NCI-H2107 treated with DMSO at 0.1 percent for 48 hours (cell line): ENCODE measurements around the gene VPS4A.
A peak's percentile ranks its signal among the peaks of the same experiment; 100 is the strongest.

ENCODE experiments used
- DNase-seq: peaks from one replicate; lab custom pipeline; 2025; ENCODE audit not compliant: unreplicated experiment; lab: John Stamatoyannopoulos, UW

VPS4A gene

DNA sequence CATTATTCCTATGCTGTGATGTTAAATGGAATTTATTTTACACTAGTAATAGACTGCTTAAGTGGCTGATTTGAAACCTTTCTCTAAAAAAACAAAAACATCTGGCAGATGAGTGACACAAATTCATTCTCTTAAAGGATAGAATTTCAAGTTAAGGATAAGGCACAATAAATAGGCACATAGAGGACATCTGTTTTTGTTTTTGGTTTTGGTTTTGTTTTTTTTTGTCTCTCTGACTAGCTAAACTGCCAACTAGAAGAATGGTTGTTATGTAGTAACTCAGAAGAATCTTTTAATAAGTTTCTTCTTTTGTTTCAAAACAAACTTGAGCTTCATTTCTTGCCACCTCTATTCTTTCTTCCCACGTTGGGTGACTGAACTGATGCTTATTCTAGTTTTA is 5.1 kb upstream of the VPS4A start:
- DNase-seq: no peak

DNA sequence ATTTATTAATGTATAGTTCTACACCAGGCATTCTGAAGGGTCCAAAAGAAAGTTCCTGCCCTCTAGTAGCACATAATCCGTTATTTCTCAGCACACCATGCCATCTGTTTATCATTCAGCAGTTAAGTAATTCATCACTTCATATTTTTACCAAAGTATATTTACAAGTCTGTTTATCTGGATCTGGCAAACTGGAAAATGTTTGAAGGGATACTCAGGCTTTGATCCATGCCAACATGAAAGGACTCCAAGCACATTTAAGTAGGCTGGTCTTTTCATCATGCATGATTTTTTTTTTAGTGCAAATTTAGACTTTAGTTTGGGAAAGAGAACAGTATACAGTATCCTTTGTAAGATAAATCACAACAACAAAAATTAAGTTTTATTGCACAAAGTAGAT is 4.1 kb upstream of the VPS4A start:
- no peak for DNase-seq

DNA sequence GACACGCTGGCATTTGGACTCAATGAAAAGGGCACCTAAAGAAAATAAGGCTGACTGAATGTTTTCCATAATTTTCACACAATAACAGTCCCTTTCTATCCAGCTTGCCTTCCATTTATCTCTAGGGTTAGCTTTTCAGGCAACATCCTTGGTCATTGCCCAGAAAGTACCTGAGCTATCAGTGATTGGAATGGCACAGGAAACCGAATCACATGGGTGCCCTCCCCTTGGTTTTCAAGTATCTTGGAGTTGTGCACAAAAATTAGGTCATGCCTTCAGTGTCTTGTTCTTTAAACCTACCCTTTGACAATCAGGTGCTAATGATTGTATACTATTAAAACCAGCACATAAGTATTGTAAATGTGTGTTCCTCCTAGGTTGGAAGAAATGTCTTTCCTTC is 3.3 kb upstream of the VPS4A start:
- no peak for DNase-seq

DNA sequence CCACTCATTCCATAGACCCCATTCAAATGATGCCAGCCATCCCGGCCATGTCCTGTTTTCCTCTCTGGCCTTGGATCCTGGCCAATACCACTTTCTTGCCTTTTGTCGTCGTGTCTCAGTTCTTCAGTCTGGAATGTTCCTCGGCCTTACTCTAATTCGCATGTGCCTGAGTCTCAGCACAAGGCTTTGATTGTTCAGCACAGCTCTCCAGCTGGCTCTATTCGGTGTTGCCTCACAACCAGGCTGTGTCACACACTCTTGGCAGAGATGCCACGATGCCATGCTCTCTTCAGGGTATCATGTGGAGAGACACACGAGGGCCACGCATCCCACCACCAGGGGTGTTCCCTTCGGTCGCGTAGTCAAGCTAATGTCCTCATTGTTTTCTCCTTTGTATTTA is 1.8 kb upstream of the VPS4A start:
- no peak for DNase-seq

DNA sequence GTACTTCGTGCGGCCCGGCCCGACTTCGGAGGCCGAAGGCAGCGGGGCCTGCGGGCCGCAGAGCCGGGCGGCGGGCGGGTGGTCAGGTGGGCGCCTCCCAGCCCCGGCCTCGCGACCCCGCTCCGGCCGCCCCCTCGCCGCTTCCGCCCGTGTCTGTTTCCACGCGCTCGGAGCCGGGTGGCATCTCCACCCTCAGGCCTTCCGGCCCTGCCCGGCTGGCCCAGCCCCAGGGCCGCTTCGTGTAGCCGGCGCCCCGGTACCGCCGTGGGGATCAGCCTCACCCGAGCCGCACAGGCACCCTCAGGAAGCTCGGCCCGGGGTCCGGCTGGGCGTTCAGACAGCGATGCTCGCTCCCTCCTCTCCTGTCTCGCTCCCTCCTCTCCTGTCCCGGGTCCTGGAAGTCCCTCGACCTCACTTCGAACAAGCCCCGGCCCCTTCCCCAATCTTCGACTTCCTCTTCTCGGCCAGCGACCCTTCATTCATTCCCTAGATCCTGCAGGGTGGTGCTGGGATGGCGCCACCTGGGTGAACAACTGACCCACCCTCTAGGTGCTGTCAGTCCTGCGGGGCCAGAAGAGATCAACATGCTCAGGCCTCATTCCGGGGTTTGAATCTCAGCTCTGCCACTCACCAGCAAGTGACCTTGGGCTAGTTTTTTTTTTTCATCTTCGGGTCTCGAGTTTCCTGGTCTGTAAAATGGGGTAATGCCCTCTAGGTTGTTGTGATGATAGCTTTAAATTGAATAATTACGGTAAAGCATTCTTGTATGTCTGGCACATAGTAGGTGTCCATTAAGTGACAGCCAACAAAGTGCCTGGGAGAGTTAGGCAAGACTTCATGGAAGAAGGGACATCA is 610 bp downstream of the VPS4A start:
- DNase-seq: peak; percentile 45

DNA sequence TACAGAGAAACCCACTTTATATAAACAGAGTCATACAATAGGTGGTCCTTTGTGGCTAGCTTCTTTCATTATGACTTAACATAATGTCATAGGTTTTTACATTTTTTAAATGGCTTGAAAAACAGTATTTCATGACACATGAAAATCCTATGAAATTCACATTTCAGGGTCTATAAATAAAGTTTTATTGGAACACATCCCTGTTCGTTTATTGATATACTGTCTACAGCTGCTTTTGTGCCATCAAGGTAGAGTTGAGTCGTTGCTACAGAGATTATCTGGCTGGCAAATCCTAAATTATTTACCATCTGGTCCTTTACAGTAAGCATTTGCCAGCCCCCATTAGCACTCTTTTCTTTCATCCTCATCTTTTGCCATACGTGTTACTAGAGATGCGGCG is 2.3 kb downstream of the VPS4A start:
- DNase-seq: no peak

DNA sequence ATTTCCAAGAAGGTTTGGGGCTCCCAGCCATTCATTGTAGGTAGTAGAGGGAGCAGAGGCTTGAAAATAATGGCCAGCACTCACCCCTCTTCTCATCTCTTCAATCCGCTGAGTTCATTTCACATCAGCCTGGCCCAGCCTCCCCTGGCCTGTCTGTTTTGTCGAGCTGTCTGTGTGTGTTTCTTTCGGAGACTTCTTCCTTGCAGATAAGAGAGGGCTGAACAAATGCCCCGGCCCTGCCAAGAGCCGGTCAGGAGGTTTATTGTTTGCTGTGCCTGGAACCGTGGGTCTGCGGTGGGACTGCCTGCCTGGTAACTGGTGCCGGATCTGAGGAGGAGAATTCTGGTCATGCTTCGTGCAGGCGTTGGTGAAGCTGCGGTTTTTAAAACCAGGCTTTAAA is 3.4 kb downstream of the VPS4A start:
- no peak for DNase-seq

DNA sequence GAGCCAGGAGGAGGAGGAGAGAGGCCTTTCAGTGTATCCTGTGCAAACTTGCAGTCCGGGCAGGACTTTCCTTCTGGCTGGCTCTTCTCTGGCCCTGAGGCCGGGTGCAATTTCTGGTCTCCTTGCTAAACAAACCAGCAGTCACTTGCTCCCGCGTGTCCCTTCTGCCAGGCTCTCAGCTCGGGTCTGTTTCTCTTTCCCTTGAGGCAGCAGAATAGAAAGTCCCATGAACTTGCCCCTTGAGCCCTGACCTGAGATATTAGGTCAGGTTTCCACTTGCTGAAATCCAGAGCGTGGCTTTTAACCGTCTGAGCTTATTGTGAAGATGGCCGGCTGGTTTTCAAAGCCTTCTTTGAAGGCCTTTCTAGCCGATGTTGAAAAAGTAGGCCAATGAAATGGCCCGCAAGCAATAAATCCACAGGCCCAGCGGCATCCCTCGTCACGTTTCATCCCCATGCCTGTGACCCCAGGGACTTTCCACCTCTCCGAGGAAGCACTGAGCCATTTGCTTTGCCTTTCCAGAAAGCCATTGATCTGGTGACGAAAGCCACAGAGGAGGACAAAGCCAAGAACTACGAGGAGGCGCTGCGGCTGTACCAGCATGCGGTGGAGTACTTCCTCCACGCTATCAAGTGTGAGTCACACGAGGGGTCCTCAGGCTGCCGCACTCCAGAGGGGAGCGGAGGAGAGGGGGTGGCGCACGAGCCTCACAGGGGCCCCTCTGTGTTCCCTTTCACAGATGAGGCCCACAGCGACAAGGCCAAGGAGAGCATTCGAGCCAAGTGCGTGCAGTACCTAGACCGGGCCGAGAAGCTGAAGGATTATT is 4.5 kb downstream of the VPS4A start:
- no peak for DNase-seq

DNA sequence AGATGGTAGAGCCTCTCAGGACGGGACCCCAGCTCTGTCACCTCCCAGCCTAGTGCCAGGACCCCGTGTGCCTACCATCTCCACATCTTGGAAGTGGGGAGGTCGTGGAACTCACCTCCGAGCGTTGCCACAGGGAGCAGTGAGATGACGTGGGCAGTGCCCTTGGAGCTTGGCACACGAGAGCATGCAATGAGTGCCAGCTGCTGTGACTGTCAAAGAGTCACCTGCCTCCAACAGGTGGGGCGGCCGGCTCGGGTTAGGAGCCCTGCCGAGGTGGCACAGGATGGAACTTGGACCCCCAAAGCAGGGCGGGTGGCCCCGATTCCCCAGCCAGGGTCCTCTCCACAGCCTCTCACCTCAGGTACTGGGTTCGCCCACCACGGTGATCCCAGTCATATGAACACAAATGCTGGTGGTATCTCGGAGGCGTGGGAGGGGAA is 5.5 kb downstream of the VPS4A start:
- DNase-seq: no peak

DNA sequence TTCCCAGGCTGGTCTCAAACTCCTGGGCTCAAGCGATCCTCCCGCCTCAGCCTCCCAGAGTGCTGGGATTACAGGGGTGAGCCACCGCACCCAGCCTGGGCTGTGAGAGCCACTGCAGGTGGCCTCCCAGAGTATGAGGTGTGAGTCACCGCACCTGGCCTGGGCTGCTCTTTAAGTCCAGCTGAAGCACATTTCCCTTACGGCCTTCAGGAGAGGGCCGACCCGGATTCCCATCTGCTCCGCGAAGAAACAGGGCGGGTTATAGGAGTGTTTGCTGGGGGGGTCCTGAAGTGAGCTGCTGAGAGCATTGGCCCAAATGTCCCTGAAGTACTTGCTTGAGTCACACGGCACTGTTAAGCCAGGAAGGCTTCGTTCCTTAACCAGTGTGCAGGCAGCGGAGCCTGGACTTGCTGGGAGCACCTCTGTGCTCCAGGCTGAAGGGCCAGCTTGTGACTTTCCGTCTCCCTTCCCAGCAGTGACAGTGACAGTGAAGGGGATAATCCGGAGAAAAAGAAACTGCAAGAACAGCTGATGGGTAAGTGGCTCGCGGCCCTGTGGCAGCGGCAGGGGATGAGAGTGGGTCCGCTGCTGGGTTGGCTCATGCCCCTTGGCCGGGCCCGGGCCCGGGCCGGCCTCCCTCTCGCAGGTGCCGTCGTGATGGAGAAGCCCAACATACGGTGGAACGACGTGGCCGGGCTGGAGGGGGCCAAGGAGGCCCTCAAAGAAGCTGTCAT is 7.2 kb downstream of the VPS4A start:
- DNase-seq: no peak

DNA sequence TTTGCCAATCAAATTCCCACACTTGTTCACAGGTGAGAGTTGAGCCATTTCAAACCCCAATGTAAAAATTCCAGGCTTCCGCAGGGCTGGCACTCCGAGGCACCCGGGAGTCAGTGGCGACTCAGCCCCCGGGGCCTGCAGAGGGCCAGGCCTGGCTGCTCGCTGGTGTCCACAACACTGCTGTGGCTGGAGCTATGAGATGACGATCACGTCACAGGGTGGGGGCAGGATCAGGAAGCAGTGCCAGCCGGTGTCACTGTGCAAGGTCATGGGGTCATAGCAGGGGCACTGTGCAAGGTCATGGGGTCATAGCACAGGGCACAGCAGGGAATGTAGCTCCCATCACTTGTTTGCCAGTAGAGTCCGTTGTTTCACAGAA is 7.8 kb downstream of the VPS4A start:
- no peak for DNase-seq

DNA sequence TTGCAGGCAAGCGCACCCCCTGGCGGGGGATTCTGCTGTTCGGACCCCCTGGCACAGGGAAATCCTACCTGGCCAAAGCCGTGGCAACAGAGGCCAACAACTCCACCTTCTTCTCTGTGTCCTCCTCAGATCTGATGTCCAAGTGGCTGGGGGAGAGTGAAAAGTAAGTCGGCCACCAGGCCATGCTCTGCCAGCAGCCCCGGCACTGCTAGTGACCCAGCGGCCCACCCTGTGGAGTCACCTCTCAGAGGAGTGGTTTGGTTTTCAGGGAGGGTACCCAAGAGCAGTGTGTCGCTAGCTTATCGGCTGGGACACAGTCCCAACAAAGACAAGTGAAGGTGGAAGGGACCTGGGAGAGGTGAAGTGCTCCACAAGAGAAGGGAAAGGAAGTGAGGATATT is 8.2 kb downstream of the VPS4A start:
- no peak for DNase-seq

DNA sequence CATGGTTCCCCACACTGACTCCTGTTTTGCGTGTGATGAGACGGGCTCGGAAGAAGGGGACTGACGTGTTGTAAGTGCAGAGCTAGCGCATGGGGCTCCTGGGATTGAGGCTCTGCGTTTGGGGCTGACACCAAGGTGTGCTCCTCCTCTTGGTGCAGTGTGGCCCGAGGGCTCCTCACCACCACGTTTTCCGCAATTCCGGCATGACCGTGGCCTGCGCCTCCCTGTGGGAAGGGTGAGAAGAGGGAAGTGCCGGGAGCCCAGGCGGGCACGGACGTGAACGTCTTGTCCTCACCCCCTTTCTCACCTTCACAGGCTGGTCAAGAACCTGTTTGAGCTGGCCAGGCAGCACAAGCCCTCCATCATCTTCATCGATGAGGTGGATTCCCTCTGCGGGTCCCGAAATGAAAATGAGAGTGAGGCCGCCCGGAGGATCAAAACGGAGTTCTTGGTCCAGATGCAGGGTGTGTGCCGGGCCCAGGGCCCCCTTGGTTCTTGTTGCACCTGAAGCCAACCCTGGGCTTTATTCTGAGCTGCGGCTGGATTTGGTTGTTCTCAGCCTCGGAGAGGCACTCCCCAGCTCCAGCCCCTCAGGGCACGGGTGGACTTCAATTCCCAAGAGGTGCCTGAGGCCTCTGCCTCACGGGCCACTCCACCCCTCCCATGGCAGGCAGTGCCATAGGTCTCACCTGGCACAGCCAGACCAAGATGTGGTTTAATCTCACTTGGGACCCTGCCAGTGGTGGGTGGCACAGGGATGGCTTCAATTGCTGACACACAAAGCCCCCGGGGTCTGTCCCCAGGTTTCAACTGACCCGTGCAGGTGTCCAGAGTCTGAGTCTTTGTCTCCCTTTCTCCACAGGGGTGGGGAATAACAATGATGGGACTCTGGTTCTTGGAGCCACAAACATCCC is 8.9 kb downstream of the VPS4A start:
- DNase-seq: no peak

DNA sequence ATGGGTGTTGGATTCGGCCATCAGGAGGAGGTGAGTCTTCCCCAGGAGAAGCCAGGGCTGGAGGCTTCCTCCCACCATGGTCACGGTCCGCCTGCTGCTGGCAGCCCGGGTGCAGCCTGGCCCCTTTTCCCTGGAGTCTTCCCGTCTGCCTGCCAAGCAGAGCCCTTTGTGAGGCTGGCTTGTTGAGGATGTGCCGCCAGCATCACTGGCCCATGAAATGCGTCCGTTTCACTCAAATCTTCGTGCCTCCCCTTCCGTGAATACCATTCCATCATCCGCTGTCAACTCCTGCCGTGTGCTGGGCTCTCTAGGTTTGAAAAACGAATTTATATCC is 9.6 kb downstream of the VPS4A start:
- DNase-seq: peak; percentile 5

DNA sequence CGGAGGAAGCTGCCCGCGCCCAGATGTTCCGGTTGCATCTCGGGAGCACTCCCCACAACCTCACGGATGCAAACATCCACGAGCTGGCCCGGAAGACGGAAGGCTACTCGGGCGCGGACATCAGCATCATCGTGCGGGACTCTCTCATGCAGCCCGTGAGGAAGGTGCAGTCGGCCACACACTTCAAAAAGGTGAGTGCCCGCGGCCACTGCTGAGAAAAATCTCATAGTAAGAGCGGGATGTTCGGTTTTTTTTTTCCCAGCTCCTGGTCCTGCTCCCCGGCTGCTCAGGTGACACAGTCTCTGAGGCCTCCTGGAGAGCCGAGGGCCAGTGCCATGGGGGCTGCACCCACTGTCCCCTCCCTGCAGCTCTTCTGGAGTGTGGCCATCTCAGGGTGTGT is 9.9 kb downstream of the VPS4A start:
- DNase-seq: no peak

DNA sequence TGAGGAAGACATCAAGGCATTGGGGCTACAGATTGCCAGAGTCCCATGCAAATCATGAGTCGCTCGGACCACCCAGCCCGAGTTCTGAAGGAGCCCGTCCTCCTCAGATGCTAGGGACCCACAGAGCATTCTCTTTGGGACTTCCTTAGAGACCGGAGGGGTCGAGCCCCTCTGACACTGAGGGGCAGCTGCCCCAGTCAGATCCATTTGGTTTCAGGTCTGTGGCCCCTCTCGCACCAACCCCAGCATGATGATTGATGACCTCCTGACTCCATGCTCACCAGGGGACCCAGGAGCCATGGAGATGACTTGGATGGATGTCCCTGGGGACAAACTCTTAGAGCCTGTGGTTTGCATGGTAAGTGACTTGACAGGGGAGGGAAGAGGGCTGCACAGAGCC is 11.2 kb downstream of the VPS4A start:
- peak; percentile 9 for DNase-seq

DNA sequence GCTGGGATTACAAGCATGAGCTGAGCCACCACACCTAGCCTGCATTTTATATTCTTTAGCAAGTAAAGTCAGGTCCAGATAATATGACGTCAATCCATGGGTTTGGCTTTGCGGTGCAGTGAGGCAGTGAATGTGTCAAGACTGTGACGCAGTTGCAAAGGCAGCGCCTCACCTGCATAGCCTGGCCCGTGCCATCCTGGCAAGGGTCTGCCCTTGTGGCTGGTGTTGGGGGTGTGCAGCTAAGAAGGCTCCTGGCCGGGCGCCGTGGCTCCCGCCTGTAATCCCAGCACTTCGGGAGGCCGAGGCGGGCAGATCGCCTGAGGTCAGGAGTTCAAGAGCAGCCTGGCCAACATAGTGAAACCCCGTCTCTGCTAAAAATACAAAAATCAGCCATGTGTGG is 12.3 kb downstream of the VPS4A start:
- no peak for DNase-seq

DNA sequence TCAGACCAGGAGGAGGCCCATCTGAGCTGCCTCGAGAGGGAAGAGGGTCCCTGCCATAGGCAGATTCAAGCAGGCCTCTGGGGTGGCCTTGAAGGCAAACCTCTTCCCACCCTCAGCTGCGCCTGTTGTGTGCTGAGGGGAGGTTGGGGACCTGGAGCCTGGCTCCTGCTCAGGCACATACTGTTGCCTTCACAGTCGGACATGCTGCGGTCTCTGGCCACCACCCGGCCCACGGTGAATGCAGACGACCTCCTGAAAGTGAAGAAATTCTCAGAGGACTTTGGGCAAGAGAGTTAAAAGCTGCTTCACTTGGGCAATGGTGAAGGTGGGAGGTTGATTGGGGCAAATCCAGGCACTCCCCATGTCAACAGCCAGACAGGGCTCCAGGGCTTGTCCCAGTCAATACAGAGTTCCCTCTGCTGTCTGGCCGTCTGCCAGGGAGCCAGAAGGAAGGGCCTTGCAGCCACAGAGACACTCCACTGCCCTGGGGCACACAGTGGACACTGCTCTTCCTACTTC is 12.9 kb downstream of the VPS4A start:
- no peak for DNase-seq

DNA sequence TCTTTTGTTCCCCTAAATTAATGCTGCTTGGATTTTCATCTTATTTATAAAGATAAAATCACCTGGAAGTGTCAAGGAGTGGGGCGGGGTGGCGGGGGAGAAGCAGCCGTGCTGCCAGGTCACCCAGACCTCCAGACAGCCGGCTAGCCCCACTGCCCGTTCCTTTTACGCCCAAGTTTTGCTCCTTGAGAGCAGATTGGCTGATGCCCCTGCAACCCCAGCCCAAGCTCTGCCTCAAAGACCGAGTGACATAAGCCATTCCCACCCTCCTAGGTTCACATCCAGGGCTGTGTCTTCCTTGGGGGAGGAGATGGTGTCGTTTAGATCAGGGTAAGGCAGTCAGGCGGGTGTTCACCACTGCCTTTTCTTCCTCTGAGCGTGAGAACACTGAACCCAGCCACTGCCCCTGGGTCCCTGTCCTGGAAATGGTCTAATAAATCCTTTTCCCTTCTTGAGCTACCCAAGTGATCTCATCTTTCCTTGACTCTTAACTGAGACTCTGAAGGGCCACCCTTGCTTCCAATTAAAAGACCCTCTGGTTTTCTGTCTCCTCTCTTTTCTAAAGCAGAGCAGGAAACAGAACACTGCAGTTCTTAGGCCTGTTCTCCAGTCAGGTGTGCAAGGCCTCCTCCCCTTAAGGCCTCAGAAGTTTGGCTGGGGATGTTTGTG is 13.6 kb downstream of the VPS4A start:
- DNase-seq: no peak

DNA sequence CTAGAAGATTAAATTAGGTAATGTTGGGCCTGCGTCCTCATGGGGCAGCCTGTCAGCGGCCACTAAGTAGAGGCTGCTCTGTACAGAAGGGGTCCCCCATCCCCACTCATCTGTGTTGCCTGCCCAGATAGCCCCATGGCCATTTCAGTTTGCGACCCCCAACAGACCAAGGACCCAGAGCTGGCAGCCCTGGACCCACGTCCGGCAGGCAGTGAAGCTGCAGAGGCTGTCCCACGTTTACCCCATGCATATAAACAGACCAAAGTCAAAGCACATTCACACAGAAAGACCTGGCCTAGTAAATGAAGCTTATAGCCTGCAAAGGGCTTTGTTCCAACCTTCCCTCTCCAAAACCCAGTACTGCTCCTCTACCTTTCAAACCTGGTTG is 14.6 kb downstream of the VPS4A start:
- DNase-seq: no peak
